Upper lobe of left lung (tissue), 4 donors: ENCODE measurements around the gene CUL7.

ENCODE experiments used
- CTCF ChIP-seq, 6 experiments: fragments of 450-650 bp in 4 of 6; fragments of 200-600 bp in 2 of 6; sonication (generic) in 2 of 6; IDR thresholded peaks; one replicate each; pipeline ENCODE4 v1.5.1; 2016 to 2019; ENCODE audit warnings: antibody characterized with exemption in 6 of 6
- POLR2A ChIP-seq, 4 donors: fragments of 450-650 bp; IDR thresholded peaks; one replicate each; pipeline ENCODE4 v1.5.1; 2016 to 2017; ENCODE audit warnings: antibody characterized with exemption in 4 of 4, mild to moderate bottlenecking in 2 of 4

GRCh38 chr6:43026365-43026764 is 27.3 kb downstream of the CUL7 start:
- no peak for TF ChIP-seq CTCF (IDR thresholded peaks at IDR 0.05)
- TF ChIP-seq POLR2A (IDR thresholded peaks at IDR 0.05) = no peak
